ENCODE results near the gene AEBP2.

The AEBP2 gene

DNA sequence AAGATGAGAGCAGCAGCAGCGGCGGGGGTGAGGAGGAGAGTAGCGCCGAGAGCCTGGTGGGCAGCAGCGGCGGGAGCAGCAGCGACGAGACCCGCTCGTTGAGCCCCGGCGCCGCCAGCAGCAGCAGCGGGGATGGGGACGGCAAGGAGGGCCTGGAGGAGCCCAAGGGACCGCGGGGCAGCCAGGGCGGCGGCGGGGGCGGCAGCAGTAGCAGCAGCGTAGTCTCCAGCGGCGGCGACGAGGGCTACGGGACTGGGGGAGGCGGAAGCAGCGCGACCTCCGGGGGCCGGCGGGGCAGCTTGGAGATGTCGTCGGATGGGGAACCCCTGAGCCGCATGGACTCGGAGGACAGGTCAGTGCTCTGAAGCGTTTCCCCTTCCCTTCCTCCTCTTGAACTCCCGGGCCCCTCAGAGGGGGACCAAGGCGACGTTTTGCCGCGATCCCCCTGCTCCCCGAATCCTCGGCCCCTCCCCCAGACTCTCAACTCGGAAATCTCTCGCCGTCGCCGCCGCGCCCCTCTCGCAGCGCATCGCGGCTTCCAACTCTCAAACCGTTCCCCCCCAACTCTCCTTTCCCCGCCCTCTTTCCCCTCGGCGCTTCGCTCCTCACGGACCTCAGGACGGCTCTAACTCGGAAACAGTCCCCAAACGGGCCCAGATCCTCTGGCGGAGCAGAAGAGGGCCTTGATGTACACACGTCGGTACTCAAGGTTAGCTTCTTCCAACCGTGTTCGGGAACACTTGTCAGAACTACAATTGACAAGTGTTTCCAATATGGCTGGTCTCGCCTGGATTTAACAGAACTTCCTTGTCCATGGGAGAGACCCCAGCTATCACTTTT, 947 bp downstream of the AEBP2 start:
- TF ChIP-seq TAF1 (IDR thresholded peaks at IDR 0.05; ENCODE audit: borderline replicate concordance, insufficient read depth, low read length) = no peak
- TF ChIP-seq POLR2AphosphoS5 (IDR thresholded peaks at IDR 0.05; ENCODE audit: low read depth, low read length) = no peak
- no peak for TF ChIP-seq SIN3A (IDR thresholded peaks at IDR 0.05; ENCODE audit: borderline replicate concordance, insufficient read depth, low read length)
- TF ChIP-seq, protein P1, sequence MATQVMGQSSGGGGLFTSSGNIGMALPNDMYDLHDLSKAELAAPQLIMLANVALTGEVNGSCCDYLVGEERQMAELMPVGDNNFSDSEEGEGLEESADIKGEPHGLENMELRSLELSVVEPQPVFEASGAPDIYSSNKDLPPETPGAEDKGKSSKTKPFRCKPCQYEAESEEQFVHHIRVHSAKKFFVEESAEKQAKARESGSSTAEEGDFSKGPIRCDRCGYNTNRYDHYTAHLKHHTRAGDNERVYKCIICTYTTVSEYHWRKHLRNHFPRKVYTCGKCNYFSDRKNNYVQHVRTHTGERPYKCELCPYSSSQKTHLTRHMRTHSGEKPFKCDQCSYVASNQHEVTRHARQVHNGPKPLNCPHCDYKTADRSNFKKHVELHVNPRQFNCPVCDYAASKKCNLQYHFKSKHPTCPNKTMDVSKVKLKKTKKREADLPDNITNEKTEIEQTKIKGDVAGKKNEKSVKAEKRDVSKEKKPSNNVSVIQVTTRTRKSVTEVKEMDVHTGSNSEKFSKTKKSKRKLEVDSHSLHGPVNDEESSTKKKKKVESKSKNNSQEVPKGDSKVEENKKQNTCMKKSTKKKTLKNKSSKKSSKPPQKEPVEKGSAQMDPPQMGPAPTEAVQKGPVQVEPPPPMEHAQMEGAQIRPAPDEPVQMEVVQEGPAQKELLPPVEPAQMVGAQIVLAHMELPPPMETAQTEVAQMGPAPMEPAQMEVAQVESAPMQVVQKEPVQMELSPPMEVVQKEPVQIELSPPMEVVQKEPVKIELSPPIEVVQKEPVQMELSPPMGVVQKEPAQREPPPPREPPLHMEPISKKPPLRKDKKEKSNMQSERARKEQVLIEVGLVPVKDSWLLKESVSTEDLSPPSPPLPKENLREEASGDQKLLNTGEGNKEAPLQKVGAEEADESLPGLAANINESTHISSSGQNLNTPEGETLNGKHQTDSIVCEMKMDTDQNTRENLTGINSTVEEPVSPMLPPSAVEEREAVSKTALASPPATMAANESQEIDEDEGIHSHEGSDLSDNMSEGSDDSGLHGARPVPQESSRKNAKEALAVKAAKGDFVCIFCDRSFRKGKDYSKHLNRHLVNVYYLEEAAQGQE (IDR thresholded peaks at IDR 0.05; ENCODE audit: insufficient read depth in 1 of 2, low read depth in 2 of 2, low read length in 2 of 2) = no peak
- no peak for TF ChIP-seq FOXP2 (optimal IDR thresholded peaks at IDR 0.05; ENCODE audit: borderline replicate concordance, extremely low read depth, extremely low read length, insufficient read depth)

DNA sequence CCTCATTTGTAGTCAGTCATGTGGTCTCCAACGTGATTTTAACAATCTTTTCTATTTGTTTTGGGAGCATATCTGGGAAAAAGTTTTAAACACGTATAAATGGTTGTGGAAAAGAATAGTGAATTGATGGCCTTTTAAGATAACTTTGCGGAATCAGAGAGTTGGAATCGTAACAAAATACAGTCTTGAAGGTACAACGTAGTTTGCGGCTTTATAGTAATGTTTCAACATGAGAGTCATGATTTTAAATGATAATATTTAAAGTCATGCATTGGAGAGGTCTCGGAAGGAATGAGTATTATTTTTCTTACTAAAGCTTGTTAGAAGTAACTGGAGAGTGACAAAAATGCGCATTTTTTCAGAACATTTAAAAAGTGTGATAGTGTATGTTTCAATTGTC, 1.6 kb downstream of the AEBP2 start:
- TF ChIP-seq SIN3A (IDR thresholded peaks at IDR 0.05; ENCODE audit: borderline replicate concordance, insufficient read depth, low read length) (no peak), TAF1 (IDR thresholded peaks at IDR 0.05; ENCODE audit: borderline replicate concordance, insufficient read depth, low read length) (no peak), FOXP2 (optimal IDR thresholded peaks at IDR 0.05; ENCODE audit: borderline replicate concordance, extremely low read depth, extremely low read length, insufficient read depth) (no peak), POLR2AphosphoS5 (IDR thresholded peaks at IDR 0.05; ENCODE audit: low read depth, low read length) (no peak)
- TF ChIP-seq, protein P1 (IDR thresholded peaks at IDR 0.05; ENCODE audit: insufficient read depth in 1 of 2, low read depth in 2 of 2, low read length in 2 of 2) = no peak

DNA sequence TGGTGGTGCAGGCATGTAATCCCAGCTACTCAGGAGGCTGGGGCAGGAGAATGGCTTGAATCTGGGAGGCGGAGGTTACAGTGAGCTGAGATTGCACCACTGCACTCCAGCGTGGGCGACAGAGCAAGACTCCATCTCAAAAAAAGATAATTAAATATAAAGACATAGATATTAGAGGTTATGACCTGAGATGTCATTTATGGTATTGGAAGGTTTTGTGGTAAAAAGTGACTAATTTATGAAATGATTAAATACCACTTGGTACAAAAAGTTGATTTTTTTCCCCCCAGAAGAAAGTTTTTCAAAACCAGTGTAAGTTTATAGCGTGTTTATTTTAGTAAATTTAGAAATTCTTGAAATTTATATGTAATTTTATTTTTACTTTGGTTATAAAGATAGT, 4.3 kb downstream of the AEBP2 start:
- TF ChIP-seq, protein P1 (IDR thresholded peaks at IDR 0.05; ENCODE audit: insufficient read depth in 1 of 2, low read depth in 2 of 2, low read length in 2 of 2) = no peak
- TF ChIP-seq SIN3A (IDR thresholded peaks at IDR 0.05; ENCODE audit: borderline replicate concordance, insufficient read depth, low read length) = no peak
- TF ChIP-seq POLR2AphosphoS5 (IDR thresholded peaks at IDR 0.05; ENCODE audit: low read depth, low read length) = no peak
- TF ChIP-seq TAF1 (IDR thresholded peaks at IDR 0.05; ENCODE audit: borderline replicate concordance, insufficient read depth, low read length) = no peak
- no peak for TF ChIP-seq FOXP2 (optimal IDR thresholded peaks at IDR 0.05; ENCODE audit: borderline replicate concordance, extremely low read depth, extremely low read length, insufficient read depth)

GRCh38 chr12:19444097-19444496, 4.8 kb downstream of the AEBP2 start:
- TF ChIP-seq POLR2AphosphoS5 (IDR thresholded peaks at IDR 0.05; ENCODE audit: low read depth, low read length) (no peak), TAF1 (IDR thresholded peaks at IDR 0.05; ENCODE audit: borderline replicate concordance, insufficient read depth, low read length) (no peak), SIN3A (IDR thresholded peaks at IDR 0.05; ENCODE audit: borderline replicate concordance, insufficient read depth, low read length) (no peak), FOXP2 (optimal IDR thresholded peaks at IDR 0.05; ENCODE audit: borderline replicate concordance, extremely low read depth, extremely low read length, insufficient read depth) (no peak)
- TF ChIP-seq, protein P1 (IDR thresholded peaks at IDR 0.05; ENCODE audit: insufficient read depth in 1 of 2, low read depth in 2 of 2, low read length in 2 of 2) = no peak
